Mammary epithelial cell (primary cell): ENCODE results near the gene SPCS2.

Source experiments
- EZH2 ChIP-seq: IDR thresholded peaks from 2 replicates; pipeline ENCODE4 v1.6.1; 2012; ENCODE audit warnings: low read length, inconsistent platforms, borderline replicate concordance
- TF ChIP-seq, protein P1 (sequence below), 2 donors: IDR thresholded peaks in 1 of 2; conservative IDR thresholded peaks in 1 of 2; 2 replicates each; pipeline ENCODE4 v1.5.1; 2011 to 2012; ENCODE audit warnings: inconsistent platforms in 2 of 2, low read length in 2 of 2, mild to moderate bottlenecking in 2 of 2, control low read depth in 1 of 2, low read depth in 1 of 2; ENCODE audit not compliant: insufficient read depth in 1 of 2; ENCODE audit errors: extremely low read depth in 1 of 2

DNA sequence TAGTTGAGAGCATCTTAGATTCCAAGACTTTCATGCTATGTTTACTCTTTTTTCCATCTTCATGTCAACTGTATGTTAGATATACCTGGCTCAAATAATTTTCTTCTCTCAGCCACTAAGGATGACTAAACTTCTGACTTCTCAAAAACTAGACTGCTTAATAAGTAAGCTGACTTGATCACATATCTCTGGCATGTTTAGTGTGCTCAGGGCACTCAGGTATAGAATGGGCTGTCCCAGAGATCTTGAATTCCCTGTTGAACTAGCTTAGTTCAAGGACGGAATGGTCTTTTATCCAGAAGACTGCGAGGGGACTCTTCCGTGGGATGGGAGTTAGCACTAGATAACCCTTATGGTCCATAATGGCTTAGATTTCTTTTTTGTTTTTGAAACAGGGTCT lies 52.6 kb downstream of the SPCS2 start:
- TF ChIP-seq, protein P1, sequence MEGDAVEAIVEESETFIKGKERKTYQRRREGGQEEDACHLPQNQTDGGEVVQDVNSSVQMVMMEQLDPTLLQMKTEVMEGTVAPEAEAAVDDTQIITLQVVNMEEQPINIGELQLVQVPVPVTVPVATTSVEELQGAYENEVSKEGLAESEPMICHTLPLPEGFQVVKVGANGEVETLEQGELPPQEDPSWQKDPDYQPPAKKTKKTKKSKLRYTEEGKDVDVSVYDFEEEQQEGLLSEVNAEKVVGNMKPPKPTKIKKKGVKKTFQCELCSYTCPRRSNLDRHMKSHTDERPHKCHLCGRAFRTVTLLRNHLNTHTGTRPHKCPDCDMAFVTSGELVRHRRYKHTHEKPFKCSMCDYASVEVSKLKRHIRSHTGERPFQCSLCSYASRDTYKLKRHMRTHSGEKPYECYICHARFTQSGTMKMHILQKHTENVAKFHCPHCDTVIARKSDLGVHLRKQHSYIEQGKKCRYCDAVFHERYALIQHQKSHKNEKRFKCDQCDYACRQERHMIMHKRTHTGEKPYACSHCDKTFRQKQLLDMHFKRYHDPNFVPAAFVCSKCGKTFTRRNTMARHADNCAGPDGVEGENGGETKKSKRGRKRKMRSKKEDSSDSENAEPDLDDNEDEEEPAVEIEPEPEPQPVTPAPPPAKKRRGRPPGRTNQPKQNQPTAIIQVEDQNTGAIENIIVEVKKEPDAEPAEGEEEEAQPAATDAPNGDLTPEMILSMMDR (conservative IDR thresholded peaks at IDR 0.05 in 1 of 2, IDR thresholded peaks at IDR 0.05 in 1 of 2; ENCODE audit: extremely low read depth in 1 of 2, insufficient read depth in 1 of 2, low read depth in 1 of 2, low read length in 2 of 2) = no peak
- TF ChIP-seq EZH2 = no peak
